ENCODE data around the gene ZBTB4.

ZBTB4 gene

GRCh38 chr17:7425316-7425715, 54.1 kb downstream of the ZBTB4 start, which contains the start of gene SPEM2:
Gene SPEM2, plus strand, starts transcription at chr17:7425616. Its CDS starts 73 bp downstream, at chr17:7425689.
- no peak for DNase-seq (ENCODE audit: extremely low read depth in 1 of 2, low read depth in 1 of 2)

- DNase-seq (ENCODE audit: extremely low read depth in 1 of 2, low read depth in 1 of 2), result no peak
Observed at GRCh38 chr17:7423679-7424078, 55.8 kb downstream of the ZBTB4 start.

- DNase-seq (ENCODE audit: extremely low read depth in 1 of 2, low read depth in 1 of 2), result no peak
Observed at GRCh38 chr17:7421186-7421585, 58.2 kb downstream of the ZBTB4 start.

- no peak for DNase-seq (ENCODE audit: extremely low read depth in 1 of 2, low read depth in 1 of 2)
Observed at GRCh38 chr17:7419819-7420610, 59.4 kb downstream of the ZBTB4 start, which contains the start of gene SPEM1. Gene SPEM1, plus strand, starts transcription at chr17:7420324. Its CDS starts 61 bp downstream, at chr17:7420385.

GRCh38 chr17:7418472-7419152, 60.8 kb downstream of the ZBTB4 start:
- DNase-seq (ENCODE audit: extremely low read depth in 1 of 2, low read depth in 1 of 2), result no peak

GRCh38 chr17:7417056-7417655, 62.3 kb downstream of the ZBTB4 start:
- DNase-seq (ENCODE audit: extremely low read depth in 1 of 2, low read depth in 1 of 2), result no peak

- DNase-seq (ENCODE audit: extremely low read depth in 1 of 2, low read depth in 1 of 2), result no peak
Observed at GRCh38 chr17:7416323-7416722, 63.1 kb downstream of the ZBTB4 start.

GRCh38 chr17:7415784-7416183, 63.6 kb downstream of the ZBTB4 start:
- DNase-seq (ENCODE audit: extremely low read depth in 1 of 2, low read depth in 1 of 2), result no peak

- DNase-seq (ENCODE audit: extremely low read depth in 1 of 2, low read depth in 1 of 2), result no peak
Observed at GRCh38 chr17:7414837-7415236, 64.6 kb downstream of the ZBTB4 start.

GRCh38 chr17:7413346-7413985, 66.0 kb downstream of the ZBTB4 start:
- no peak for DNase-seq (ENCODE audit: extremely low read depth in 1 of 2, low read depth in 1 of 2)

GRCh38 chr17:7411427-7411750, 68.0 kb downstream of the ZBTB4 start:
- DNase-seq (ENCODE audit: extremely low read depth in 1 of 2, low read depth in 1 of 2), result no peak

GRCh38 chr17:7410634-7411426, 68.6 kb downstream of the ZBTB4 start:
- DNase-seq (ENCODE audit: extremely low read depth in 1 of 2, low read depth in 1 of 2), result no peak

- DNase-seq (ENCODE audit: extremely low read depth in 1 of 2, low read depth in 1 of 2), result no peak
Observed at GRCh38 chr17:7409716-7410115, 69.7 kb downstream of the ZBTB4 start.
